ENCODE results near the gene DYNC1H1.

The DYNC1H1 gene

GRCh38 chr14:101945171-101945570, 19.2 kb upstream of the DYNC1H1 start:
- DNase-seq (ENCODE audit: low read depth): no peak

- peak; percentile 13 for DNase-seq (ENCODE audit: low read depth)
These were observed 16.8 kb upstream of the DYNC1H1 start for GRCh38 chr14:101947577-101947903.

- peak; percentile 100 for DNase-seq (ENCODE audit: low read depth)
These were observed 16.3 kb upstream of the DYNC1H1 start for GRCh38 chr14:101947904-101948665.

GRCh38 chr14:101948666-101949216, 15.6 kb upstream of the DYNC1H1 start:
- no peak for DNase-seq (ENCODE audit: low read depth)

- DNase-seq (ENCODE audit: low read depth): no peak
These were observed 14.3 kb upstream of the DYNC1H1 start for GRCh38 chr14:101950100-101950499.

GRCh38 chr14:101950516-101951215, 13.7 kb upstream of the DYNC1H1 start:
- no peak for DNase-seq (ENCODE audit: low read depth)

- DNase-seq (ENCODE audit: low read depth): no peak
These were observed 11.2 kb upstream of the DYNC1H1 start for GRCh38 chr14:101953151-101953550.

- DNase-seq (ENCODE audit: low read depth): no peak
These were observed 9.9 kb upstream of the DYNC1H1 start for GRCh38 chr14:101954501-101954900.

GRCh38 chr14:101955695-101956161, 8.6 kb upstream of the DYNC1H1 start:
- DNase-seq (ENCODE audit: low read depth): no peak

- DNase-seq (ENCODE audit: low read depth): no peak
These were observed 8.0 kb upstream of the DYNC1H1 start for GRCh38 chr14:101956179-101956885.

GRCh38 chr14:101957406-101958234, 6.8 kb upstream of the DYNC1H1 start:
- no peak for DNase-seq (ENCODE audit: low read depth)

GRCh38 chr14:101958418-101959180, 5.8 kb upstream of the DYNC1H1 start:
- DNase-seq (ENCODE audit: low read depth): no peak

GRCh38 chr14:101959277-101959676, 5.1 kb upstream of the DYNC1H1 start:
- no peak for DNase-seq (ENCODE audit: low read depth)

- DNase-seq (ENCODE audit: low read depth): no peak
These were observed 4.1 kb upstream of the DYNC1H1 start for GRCh38 chr14:101960225-101960624.

GRCh38 chr14:101961011-101961721, 3.2 kb upstream of the DYNC1H1 start:
- peak; percentile 50 for DNase-seq (ENCODE audit: low read depth)

GRCh38 chr14:101961746-101962502, 2.4 kb upstream of the DYNC1H1 start:
- DNase-seq (ENCODE audit: low read depth): no peak

- no peak for DNase-seq (ENCODE audit: low read depth)
These were observed 1.9 kb upstream of the DYNC1H1 start for GRCh38 chr14:101962503-101962874.

- no peak for DNase-seq (ENCODE audit: low read depth)
These were observed 1.3 kb upstream of the DYNC1H1 start for GRCh38 chr14:101963052-101963451.

GRCh38 chr14:101963656-101964296, 597 bp upstream of the DYNC1H1 start:
- no peak for DNase-seq (ENCODE audit: low read depth)
